ENCODE measurements around the gene KCNC1. TPM values are rescaled to one million over a fixed set of nuclear protein-coding genes. Genes with fewer than 3 reads are reported as not detected.

The KCNC1 gene
- total and polyA plus RNA-seq, 7 donors: 0.01 to 1.1 (median 0.13) TPM

DNA sequence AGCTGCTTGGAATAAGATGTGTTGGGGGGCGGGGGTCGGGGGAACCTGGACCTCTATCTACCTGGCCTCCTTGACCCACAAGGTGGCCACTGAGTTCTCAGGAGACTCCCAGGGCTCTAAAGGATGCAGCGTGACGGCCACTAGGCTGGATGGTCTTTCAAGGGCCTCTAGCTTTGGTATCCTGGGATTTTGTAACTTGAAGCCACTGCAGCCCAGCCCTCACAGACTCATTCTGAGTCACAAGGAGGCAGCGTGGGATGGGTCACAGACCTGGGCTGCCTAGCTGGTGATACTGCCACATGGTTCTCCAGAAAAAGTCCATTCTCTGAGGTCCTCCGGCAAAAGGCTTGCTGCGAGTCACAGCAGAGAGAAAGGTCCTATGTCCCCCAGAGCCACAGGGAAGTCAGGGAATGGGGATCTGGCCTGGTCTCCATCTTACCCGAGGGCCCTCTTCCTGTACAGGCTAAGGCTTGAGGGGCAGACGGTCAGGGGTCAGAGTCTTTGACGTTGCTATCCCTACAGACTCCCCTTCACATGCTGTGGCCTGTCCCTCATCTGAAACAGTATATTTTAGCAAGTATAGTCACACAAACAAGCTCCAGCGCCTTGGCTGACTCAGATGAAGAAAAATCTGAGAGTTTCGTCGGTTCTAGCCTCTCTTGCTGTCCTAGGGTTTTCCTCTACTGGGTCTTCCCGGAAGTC is 52.4 kb downstream of the KCNC1 start:
- Histone ChIP-seq H3K4me3 (no peak overlapping the region), H3K9me3 (no peaks in the 10 kb centered on the region), H3K27ac (no peak overlapping the region), H3K27me3 (ENCODE audit: insufficient read depth in 3 of 3, low read length in 2 of 3) (no peaks in the 10 kb centered on the region), H3K4me1 (no peaks in the 10 kb centered on the region), H3K36me3 (ENCODE audit: insufficient read depth in 1 of 2, low read depth in 1 of 2) (no peaks in the 10 kb centered on the region)
- WGBS, 3 donors: 88 to 93% (median 91%) methylated on average over 14 of the region's 14 CpGs
- ATAC-seq (peak; percentile 57 to 78 (median 72)), DNase-seq (peak in 1 of 2 donors; percentile 38)
- intact Hi-C loops (cut with DNase I): no loop called here
- TF ChIP-seq, protein P1, sequence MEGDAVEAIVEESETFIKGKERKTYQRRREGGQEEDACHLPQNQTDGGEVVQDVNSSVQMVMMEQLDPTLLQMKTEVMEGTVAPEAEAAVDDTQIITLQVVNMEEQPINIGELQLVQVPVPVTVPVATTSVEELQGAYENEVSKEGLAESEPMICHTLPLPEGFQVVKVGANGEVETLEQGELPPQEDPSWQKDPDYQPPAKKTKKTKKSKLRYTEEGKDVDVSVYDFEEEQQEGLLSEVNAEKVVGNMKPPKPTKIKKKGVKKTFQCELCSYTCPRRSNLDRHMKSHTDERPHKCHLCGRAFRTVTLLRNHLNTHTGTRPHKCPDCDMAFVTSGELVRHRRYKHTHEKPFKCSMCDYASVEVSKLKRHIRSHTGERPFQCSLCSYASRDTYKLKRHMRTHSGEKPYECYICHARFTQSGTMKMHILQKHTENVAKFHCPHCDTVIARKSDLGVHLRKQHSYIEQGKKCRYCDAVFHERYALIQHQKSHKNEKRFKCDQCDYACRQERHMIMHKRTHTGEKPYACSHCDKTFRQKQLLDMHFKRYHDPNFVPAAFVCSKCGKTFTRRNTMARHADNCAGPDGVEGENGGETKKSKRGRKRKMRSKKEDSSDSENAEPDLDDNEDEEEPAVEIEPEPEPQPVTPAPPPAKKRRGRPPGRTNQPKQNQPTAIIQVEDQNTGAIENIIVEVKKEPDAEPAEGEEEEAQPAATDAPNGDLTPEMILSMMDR (IDR thresholded peaks at IDR 0.05): no peak

DNA sequence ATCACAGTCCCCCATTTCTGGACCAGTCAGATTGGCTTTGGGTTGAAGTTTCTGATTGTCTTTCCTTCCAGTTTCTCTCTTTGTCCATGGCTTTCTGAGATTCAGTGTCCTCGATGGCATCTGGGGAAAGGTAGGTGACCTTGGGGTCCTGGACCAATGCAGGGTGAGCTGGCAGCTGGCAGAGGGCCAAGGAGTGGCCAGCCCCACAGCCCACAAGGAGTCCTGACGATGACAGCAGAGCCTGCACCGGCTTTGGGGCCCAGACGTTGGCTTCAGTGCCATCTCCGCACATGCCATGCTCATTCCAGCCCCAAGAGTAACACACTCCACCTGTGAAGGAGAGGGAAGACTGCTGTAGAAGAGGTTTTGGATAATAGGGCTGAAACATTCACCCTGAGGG is 53.5 kb downstream of the KCNC1 start:
- ATAC-seq (no peak), DNase-seq (peak in 1 of 2 donors; percentile 42)
- no peaks in the 10 kb centered on the region for H3K4me1 ChIP-seq
- 90 to 98% (median 95%) methylated on average over 5 of the region's 5 CpGs for WGBS, 3 donors
- TF ChIP-seq, protein P1 (IDR thresholded peaks at IDR 0.05): no peak
- intact Hi-C loops (cut with DNase I): no loop called here
- no peak overlapping the region for H3K27ac ChIP-seq
- no peak overlapping the region for H3K4me3 ChIP-seq
- no peaks in the 10 kb centered on the region for H3K9me3 ChIP-seq
- no peaks in the 10 kb centered on the region for H3K36me3 ChIP-seq (ENCODE audit: insufficient read depth in 1 of 2, low read depth in 1 of 2)
- no peaks in the 10 kb centered on the region for H3K27me3 ChIP-seq (ENCODE audit: insufficient read depth in 3 of 3, low read length in 2 of 3)

DNA sequence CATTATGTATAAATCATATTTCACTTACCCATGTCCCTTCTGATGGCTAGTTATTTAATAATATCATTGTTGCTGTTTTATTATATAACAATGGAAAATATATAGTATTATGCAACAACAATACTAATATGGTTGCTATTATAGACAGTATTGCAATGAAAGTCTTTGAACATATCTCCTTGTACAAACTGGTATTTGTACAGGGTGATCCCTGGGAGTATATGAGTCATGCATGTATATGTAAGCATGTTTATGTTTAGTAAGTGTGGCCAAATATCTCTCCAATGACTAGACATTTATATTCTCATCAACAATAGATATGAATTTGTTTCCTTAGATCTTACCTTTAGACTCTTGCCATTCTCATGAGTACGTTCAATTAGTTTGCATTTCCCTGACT is 55.9 kb downstream of the KCNC1 start:
- H3K27ac ChIP-seq: no peak overlapping the region
- TF ChIP-seq, protein P1 (IDR thresholded peaks at IDR 0.05): no peak
- no peak for DNase-seq
- intact Hi-C loops (cut with DNase I): no loop called here
- H3K4me1 ChIP-seq: peaks cover 2% of the 10 kb centered on the region
- ATAC-seq: no peak
- H3K4me3 ChIP-seq: no peak overlapping the region
- H3K9me3 ChIP-seq: no peaks in the 10 kb centered on the region
- 89 to 100% (median 97%) methylated on average over 1 of the region's 1 CpG for WGBS, 3 donors
- no peaks in the 10 kb centered on the region for H3K36me3 ChIP-seq (ENCODE audit: insufficient read depth in 1 of 2, low read depth in 1 of 2)
- H3K27me3 ChIP-seq (ENCODE audit: insufficient read depth in 3 of 3, low read length in 2 of 3): no peaks in the 10 kb centered on the region

DNA sequence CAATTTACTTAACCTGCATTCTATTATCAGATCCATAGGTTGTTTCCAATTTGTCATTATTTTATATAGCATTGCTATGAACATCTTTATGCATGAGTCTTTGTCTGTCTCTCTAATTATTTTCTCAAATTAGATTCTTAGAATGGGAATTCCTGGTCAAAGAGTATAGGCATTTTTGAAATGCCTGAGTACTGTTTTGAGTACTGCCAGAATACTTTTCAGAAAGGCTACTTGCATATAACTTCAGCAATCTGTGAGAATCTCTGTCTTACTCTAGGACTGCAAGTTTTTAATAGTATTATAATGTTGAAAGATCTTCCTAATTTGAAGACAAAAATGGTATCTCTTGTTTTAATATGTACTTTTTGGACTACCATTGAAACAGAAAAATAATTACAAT is 56.6 kb downstream of the KCNC1 start:
- H3K4me1 ChIP-seq: peaks cover 8% of the 10 kb centered on the region
- no peaks in the 10 kb centered on the region for H3K27me3 ChIP-seq (ENCODE audit: insufficient read depth in 3 of 3, low read length in 2 of 3)
- intact Hi-C loops (cut with DNase I): no loop called here
- no peaks in the 10 kb centered on the region for H3K36me3 ChIP-seq (ENCODE audit: insufficient read depth in 1 of 2, low read depth in 1 of 2)
- no peak overlapping the region for H3K4me3 ChIP-seq
- H3K9me3 ChIP-seq: no peaks in the 10 kb centered on the region
- no peak overlapping the region for H3K27ac ChIP-seq
- no peak for DNase-seq
- TF ChIP-seq, protein P1 (IDR thresholded peaks at IDR 0.05): no peak
- no peak for ATAC-seq

DNA sequence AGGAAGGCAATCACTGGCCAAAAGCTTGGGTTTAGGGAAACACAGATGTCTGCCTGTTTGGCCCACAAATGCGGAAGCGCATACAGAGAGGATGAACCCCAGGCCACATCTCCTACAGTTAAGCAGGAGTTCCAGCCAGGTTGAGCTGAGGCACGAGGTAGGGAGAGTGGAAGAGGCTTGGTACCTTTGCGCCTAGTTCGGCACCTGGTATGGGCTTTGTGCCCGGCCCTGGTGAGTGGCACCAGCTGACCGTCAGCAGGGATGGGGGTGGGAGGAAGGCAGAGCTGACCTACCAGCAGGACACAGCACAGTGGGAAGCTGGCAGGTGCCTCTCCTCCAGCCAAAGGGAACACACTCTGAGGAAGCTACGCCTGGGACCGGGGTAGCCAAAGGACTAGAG is 57.6 kb downstream of the KCNC1 start:
- Histone ChIP-seq H3K4me1 (peaks cover 17% of the 10 kb centered on the region), H3K9me3 (no peaks in the 10 kb centered on the region), H3K27me3 (ENCODE audit: insufficient read depth in 3 of 3, low read length in 2 of 3) (no peaks in the 10 kb centered on the region), H3K36me3 (ENCODE audit: insufficient read depth in 1 of 2, low read depth in 1 of 2) (no peaks in the 10 kb centered on the region), H3K4me3 (no peak overlapping the region), H3K27ac (no peak overlapping the region)
- intact Hi-C loops (cut with DNase I): no loop called here
- TF ChIP-seq, protein P1 (IDR thresholded peaks at IDR 0.05): no peak
- DNase-seq (peak in 1 of 2 donors; percentile 28), ATAC-seq (no peak)
- 75 to 88% (median 81%) methylated on average over 9 of the region's 9 CpGs for WGBS, 3 donors
